ENCODE data around the gene CACNA1H.

- TF ChIP-seq CTCF (IDR thresholded peaks at IDR 0.05) (no peak), POLR2AphosphoS5 (IDR thresholded peaks at IDR 0.05) (no peak), POLR2A (IDR thresholded peaks at IDR 0.05) (no peak), EP300 (IDR thresholded peaks at IDR 0.05) (no peak)
These were observed 61.8 kb downstream of the CACNA1H start for GRCh38 chr16:1214719-1215118.
